OCI-LY3 (cell line): Measurements from ENCODE around the gene DOCK2.

ENCODE experiments used
- CTCF ChIP-seq: fragments of 200-600, 300-600 bp; sonication (generic); IDR thresholded peaks from 2 replicates; pipeline ENCODE4 v1.5.1; 2014; ENCODE audit warnings: antibody characterized with exemption, low read length, low read depth
- EZH2phosphoT487 ChIP-seq: fragments of 200-600 bp; shearing (Covaris generic); IDR thresholded peaks from 2 replicates; pipeline ENCODE4 v1.6.1; 2018; ENCODE audit warnings: antibody characterized with exemption, mixed run types, low read depth

GRCh38 chr5:169989365-169989764 is 352.3 kb downstream of the DOCK2 start:
- TF ChIP-seq EZH2phosphoT487 (no peak), CTCF (no peak)
